Rectal smooth muscle tissue (tissue), 1 donor: ENCODE data around the gene AP2M1.

Source experiments
- H3K27ac ChIP-seq: one replicate; pipeline ENCODE4 v1.7.0; 2013; ENCODE audit warnings: low read depth, low read length, inconsistent platforms
- H3K27me3 ChIP-seq: one replicate; pipeline ENCODE4 v1.7.0; 2013; ENCODE audit warnings: low read length; ENCODE audit not compliant: control insufficient read depth, insufficient read depth
- H3K36me3 ChIP-seq: one replicate; pipeline ENCODE4 v1.7.0; 2013; ENCODE audit warnings: low read length; ENCODE audit not compliant: control insufficient read depth, insufficient read depth
- H3K4me1 ChIP-seq: one replicate; pipeline ENCODE4 v1.7.0; 2013; ENCODE audit warnings: low read length; ENCODE audit not compliant: control insufficient read depth, insufficient read depth
- H3K4me3 ChIP-seq: one replicate; pipeline ENCODE4 v1.7.0; 2013; ENCODE audit warnings: low read length
- H3K9ac ChIP-seq: one replicate; pipeline ENCODE4 v1.7.0; 2013; ENCODE audit warnings: low read length

The AP2M1 gene

GRCh38 chr3:184176377-184177330, 2.0 kb downstream of the AP2M1 start:
- Histone ChIP-seq H3K4me3 (peak overlapping the region; percentile 95), H3K4me1 (peaks cover 22% of the 10 kb centered on the region), H3K27me3 (no peaks in the 10 kb centered on the region), H3K36me3 (peaks cover 45% of the 10 kb centered on the region), H3K27ac (peak overlapping the region; percentile 94), H3K9ac (no peak overlapping the region)

GRCh38 chr3:184177331-184177731, 2.7 kb downstream of the AP2M1 start:
- peaks cover 52% of the 10 kb centered on the region for H3K36me3 ChIP-seq
- peaks cover 22% of the 10 kb centered on the region for H3K4me1 ChIP-seq
- H3K27ac ChIP-seq: peak overlapping the region; percentile 94
- H3K27me3 ChIP-seq: no peaks in the 10 kb centered on the region
- H3K9ac ChIP-seq: no peak overlapping the region
- peak overlapping the region; percentile 95 for H3K4me3 ChIP-seq

GRCh38 chr3:184177767-184178306, 3.2 kb downstream of the AP2M1 start:
- Histone ChIP-seq H3K4me3 (no peak overlapping the region), H3K9ac (no peak overlapping the region)

DNA sequence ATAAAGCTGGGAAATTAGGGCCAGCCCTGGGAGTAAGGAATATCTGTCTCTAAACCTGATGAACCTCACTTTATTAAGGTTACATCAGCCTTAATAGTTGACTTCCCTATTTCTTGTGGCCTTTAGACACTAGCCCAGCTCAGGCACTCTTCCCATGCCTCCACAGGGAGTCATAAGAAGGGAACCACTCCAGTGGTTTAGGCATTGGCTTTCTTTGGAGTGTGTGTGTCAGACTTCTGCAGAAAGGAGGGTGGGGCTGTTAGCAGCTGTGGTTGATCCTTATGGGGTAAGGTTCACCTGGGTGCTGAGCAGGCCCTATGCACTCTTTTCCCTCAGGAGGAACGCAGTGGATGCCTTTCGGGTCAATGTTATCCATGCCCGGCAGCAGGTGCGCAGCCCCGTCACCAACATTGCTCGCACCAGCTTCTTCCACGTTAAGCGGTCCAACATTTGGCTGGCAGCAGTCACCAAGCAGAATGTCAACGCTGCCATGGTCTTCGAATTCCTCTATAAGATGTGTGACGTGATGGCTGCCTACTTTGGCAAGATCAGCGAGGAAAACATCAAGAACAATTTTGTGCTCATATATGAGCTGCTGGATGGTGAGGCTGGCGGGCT, 4.0 kb downstream of the AP2M1 start:
- no peak overlapping the region for H3K9ac ChIP-seq
- H3K4me3 ChIP-seq: no peak overlapping the region
- H3K27ac ChIP-seq: no peak overlapping the region
- H3K4me1 ChIP-seq: peaks cover 21% of the 10 kb centered on the region
- H3K36me3 ChIP-seq: peaks cover 63% of the 10 kb centered on the region
- no peaks in the 10 kb centered on the region for H3K27me3 ChIP-seq

More at GRCh38 chr3:184177767-184178306, 3.2 kb downstream of the AP2M1 start:
- Histone ChIP-seq H3K27me3 (no peaks in the 10 kb centered on the region), H3K4me1 (peaks cover 22% of the 10 kb centered on the region), H3K36me3 (peaks cover 57% of the 10 kb centered on the region), H3K27ac (no peak overlapping the region)

- Histone ChIP-seq H3K9ac (no peak overlapping the region), H3K4me1 (peaks cover 16% of the 10 kb centered on the region), H3K27me3 (no peaks in the 10 kb centered on the region), H3K27ac (no peak overlapping the region), H3K4me3 (no peak overlapping the region), H3K36me3 (peaks cover 67% of the 10 kb centered on the region)
Measured at GRCh38 chr3:184180165-184180564, 5.5 kb downstream of the AP2M1 start.

GRCh38 chr3:184181596-184181995, 6.9 kb downstream of the AP2M1 start:
- H3K9ac ChIP-seq: no peak overlapping the region
- H3K36me3 ChIP-seq: peaks cover 67% of the 10 kb centered on the region
- peaks cover 12% of the 10 kb centered on the region for H3K4me1 ChIP-seq
- H3K27me3 ChIP-seq: no peaks in the 10 kb centered on the region
- no peak overlapping the region for H3K4me3 ChIP-seq
- H3K27ac ChIP-seq: no peak overlapping the region

DNA sequence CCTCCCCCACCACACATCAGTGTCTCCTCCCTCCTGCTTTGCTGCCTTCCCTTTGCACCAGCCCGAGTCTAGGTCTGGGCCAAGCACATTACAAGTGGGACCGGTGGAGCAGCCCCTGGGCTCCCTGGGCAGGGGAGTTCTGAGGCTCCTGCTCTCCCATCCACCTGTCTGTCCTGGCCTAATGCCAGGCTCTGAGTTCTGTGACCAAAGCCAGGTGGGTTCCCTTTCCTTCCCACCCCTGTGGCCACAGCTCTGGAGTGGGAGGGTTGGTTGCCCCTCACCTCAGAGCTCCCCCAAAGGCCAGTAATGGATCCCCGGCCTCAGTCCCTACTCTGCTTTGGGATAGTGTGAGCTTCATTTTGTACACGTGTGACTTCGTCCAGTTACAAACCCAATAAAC, 9.0 kb downstream of the AP2M1 start:
- Histone ChIP-seq H3K27ac (no peak overlapping the region), H3K9ac (no peak overlapping the region), H3K4me3 (no peak overlapping the region), H3K27me3 (no peaks in the 10 kb centered on the region), H3K4me1 (peaks cover 17% of the 10 kb centered on the region), H3K36me3 (peaks cover 59% of the 10 kb centered on the region)

GRCh38 chr3:184184546-184185230, 10.0 kb downstream of the AP2M1 start:
- H3K9ac ChIP-seq: no peak overlapping the region
- peak overlapping the region; percentile 75 for H3K27ac ChIP-seq
- no peak overlapping the region for H3K4me3 ChIP-seq
- peaks cover 17% of the 10 kb centered on the region for H3K4me1 ChIP-seq
- peaks cover 52% of the 10 kb centered on the region for H3K36me3 ChIP-seq
- no peaks in the 10 kb centered on the region for H3K27me3 ChIP-seq

DNA sequence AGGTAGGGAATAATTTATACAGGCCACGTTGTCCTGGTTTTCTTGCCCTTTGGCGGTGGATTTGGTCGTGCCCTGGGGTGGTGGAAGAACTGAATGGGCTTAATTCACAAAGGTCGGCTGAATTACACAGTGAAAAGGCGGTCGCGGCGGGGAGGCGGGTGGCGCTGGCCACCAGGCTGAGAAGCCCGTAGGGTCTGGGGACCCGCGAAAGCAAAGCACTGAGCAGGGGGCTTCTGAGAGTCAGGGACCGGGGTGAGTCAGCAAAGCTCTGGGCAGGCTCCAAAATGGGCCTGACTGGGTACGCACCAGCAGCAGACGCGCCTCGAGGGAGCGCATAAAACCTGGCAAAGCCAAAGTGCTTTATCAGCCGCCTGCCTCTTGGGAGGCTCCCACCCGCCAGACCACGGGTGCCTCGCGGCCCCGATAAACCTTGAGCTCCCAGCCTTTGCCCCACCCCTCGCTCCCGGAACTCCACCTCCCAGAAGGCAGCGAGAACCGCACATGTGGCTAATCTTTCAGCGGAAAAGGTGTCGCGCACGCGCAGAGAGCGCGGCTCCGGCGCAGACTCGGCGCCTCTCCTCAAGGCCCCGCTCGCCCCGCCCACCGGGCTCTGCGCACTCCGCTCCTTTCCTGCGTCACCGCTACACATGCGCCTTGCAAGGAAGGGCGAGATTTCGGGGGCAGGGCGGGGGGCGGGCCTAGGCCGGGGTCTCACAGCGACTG, 11.0 kb downstream of the AP2M1 start:
- Histone ChIP-seq H3K4me1 (peaks cover 17% of the 10 kb centered on the region), H3K4me3 (peak overlapping the region; percentile 97), H3K9ac (peak overlapping the region; percentile 35), H3K36me3 (peaks cover 48% of the 10 kb centered on the region), H3K27me3 (no peaks in the 10 kb centered on the region), H3K27ac (peak overlapping the region; percentile 77)

DNA sequence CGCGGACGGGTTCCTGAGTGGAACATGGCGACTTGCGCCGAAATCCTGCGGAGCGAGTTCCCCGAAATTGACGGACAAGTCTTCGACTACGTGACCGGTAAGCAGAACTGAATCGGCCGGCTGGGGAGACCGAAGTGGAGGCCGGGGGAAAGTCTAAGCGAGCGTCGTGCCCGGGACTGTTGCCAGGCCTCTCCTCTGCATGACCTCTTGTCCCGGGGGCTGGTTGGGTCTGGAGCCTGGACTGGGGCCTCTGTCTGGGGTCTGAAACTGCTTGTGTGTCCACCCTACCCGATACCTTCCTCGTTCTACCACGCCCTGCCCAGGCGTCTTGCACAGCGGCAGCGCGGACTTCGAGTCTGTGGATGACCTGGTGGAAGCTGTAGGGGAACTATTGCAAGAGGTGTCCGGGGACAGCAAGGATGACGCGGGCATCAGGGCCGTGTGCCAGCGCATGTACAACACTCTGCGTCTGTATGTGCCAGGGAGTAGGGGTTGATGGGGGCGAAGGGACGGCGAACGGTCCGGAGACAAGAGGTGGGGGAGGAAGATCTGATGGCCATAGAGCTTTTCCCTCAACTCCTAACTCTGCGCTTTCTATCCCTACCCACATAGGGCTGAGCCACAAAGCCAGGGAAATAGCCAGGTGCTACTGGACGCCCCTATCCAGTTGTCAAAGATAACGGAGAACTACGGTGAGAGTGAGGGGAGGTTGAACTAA, 11.7 kb downstream of the AP2M1 start, which contains the start of gene ABCF3:
Gene ABCF3 (plus strand): TSS at position 16 of the 718 bp plus-strand sequence. CDS start 9 bp downstream, at position 25.
- peaks cover 17% of the 10 kb centered on the region for H3K4me1 ChIP-seq
- H3K9ac ChIP-seq: peak within 1 kb of the TSS; percentile 94
- peaks cover 46% of the 10 kb centered on the region for H3K36me3 ChIP-seq
- H3K4me3 ChIP-seq: peak within 1 kb of the TSS; percentile 97
- H3K27ac ChIP-seq: peak within 1 kb of the TSS; percentile 77
- no peaks in the 10 kb centered on the region for H3K27me3 ChIP-seq

DNA sequence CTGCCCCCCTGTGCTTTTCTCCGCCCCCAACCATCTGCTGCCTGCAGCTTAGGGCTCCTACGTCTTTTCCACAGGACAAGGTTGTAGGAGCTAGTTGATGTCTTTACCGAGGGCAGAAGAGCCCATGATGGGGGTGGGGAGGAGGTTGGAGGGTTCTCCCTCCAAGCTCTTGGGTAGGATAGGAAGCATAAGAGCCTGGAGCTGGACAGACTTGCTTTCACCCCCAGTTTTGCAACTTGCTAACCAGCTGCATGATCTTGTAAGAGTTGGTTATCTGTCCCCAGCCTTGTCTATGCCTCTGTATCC, 12.2 kb downstream of the AP2M1 start:
- H3K4me1 ChIP-seq: peaks cover 17% of the 10 kb centered on the region
- peaks cover 44% of the 10 kb centered on the region for H3K36me3 ChIP-seq
- H3K4me3 ChIP-seq: peak overlapping the region; percentile 97
- H3K9ac ChIP-seq: peak overlapping the region; percentile 94
- no peak overlapping the region for H3K27ac ChIP-seq
- no peaks in the 10 kb centered on the region for H3K27me3 ChIP-seq
